Measurements from ENCODE around the gene CCDC34.

DNA sequence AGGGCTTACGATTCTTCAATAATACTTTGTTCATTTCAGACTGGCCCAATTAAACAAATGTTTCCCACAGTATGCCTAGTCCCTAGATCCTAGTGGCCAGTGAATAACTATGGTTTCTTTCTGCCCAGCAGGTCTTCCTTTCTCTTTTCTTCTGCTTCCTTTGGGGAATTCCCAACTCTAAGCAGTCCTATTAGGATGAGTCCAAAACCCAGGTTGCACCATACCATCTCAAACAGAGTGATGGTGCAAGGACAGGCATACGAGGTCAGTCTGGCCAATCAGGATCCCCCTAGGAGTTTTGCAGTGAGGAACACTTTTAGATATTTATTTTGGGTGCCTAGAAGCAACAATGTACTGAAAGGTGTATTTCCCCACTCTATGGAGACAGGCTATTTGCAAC, 41.4 kb upstream of the CCDC34 start:
- no peak for TF ChIP-seq POLR2AphosphoS5 (IDR thresholded peaks at IDR 0.05; ENCODE audit: low read depth, low read length)
- TF ChIP-seq, protein P1, sequence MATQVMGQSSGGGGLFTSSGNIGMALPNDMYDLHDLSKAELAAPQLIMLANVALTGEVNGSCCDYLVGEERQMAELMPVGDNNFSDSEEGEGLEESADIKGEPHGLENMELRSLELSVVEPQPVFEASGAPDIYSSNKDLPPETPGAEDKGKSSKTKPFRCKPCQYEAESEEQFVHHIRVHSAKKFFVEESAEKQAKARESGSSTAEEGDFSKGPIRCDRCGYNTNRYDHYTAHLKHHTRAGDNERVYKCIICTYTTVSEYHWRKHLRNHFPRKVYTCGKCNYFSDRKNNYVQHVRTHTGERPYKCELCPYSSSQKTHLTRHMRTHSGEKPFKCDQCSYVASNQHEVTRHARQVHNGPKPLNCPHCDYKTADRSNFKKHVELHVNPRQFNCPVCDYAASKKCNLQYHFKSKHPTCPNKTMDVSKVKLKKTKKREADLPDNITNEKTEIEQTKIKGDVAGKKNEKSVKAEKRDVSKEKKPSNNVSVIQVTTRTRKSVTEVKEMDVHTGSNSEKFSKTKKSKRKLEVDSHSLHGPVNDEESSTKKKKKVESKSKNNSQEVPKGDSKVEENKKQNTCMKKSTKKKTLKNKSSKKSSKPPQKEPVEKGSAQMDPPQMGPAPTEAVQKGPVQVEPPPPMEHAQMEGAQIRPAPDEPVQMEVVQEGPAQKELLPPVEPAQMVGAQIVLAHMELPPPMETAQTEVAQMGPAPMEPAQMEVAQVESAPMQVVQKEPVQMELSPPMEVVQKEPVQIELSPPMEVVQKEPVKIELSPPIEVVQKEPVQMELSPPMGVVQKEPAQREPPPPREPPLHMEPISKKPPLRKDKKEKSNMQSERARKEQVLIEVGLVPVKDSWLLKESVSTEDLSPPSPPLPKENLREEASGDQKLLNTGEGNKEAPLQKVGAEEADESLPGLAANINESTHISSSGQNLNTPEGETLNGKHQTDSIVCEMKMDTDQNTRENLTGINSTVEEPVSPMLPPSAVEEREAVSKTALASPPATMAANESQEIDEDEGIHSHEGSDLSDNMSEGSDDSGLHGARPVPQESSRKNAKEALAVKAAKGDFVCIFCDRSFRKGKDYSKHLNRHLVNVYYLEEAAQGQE (IDR thresholded peaks at IDR 0.05; ENCODE audit: insufficient read depth in 1 of 2, low read depth in 2 of 2, low read length in 2 of 2), result no peak
